Hepatocyte (in vitro differentiated cells): Measurements from ENCODE around the gene TNFRSF14. TPM values are rescaled to one million over a fixed set of nuclear protein-coding genes. Genes with fewer than 3 reads are reported as not detected.
A peak's percentile ranks its signal among the peaks of the same experiment; 100 is the strongest.

Experiments
- DNase-seq: peaks from one replicate; pipeline ENCODE4 v3.0.0-alpha.2; 2016; ENCODE audit warnings: low spot score
- H2AFZ ChIP-seq: fragments of 200-600 bp; sonication (generic); 2 replicates; pipeline ENCODE4 v1.6.0; 2016; ENCODE audit warnings: antibody characterized with exemption, mild to moderate bottlenecking
- H3K27ac ChIP-seq: fragments of 200-600 bp; sonication (generic); 2 replicates; pipeline ENCODE4 v1.5.1; 2016; ENCODE audit warnings: mild to moderate bottlenecking
- H3K27me3 ChIP-seq: fragments of 200-600 bp; sonication (generic); 2 replicates; pipeline ENCODE4 v1.6.1; 2016
- H3K36me3 ChIP-seq: fragments of 200-600 bp; sonication (generic); replicated peaks from 2 replicates; pipeline ENCODE4 v1.5.1; 2016; ENCODE audit warnings: low read depth; ENCODE audit not compliant: insufficient read depth
- H3K4me1 ChIP-seq: fragments of 200-600 bp; sonication (generic); 2 replicates; pipeline ENCODE4 v1.5.1; 2016; ENCODE audit warnings: mild to moderate bottlenecking, moderate library complexity; ENCODE audit not compliant: insufficient read depth
- H3K4me2 ChIP-seq: fragments of 200-600 bp; sonication (generic); 2 replicates; pipeline ENCODE4 v1.6.0; 2016
- H3K4me3 ChIP-seq: fragments of 200-600 bp; sonication (generic); 2 replicates; pipeline ENCODE4 v1.5.1; 2016; ENCODE audit warnings: mild to moderate bottlenecking
- H3K79me2 ChIP-seq: fragments of 200-600 bp; sonication (generic); 2 replicates; pipeline ENCODE4 v1.6.0; 2017; ENCODE audit warnings: mild to moderate bottlenecking
- H3K9me2 ChIP-seq: fragments of 200-600 bp; sonication (generic); replicated peaks from 2 replicates; pipeline ENCODE4 v1.6.0; 2017; ENCODE audit warnings: mild to moderate bottlenecking; ENCODE audit not compliant: insufficient read depth
- H3K9me3 ChIP-seq: fragments of 200-600 bp; sonication (generic); 2 replicates; pipeline ENCODE4 v1.5.1; 2016; ENCODE audit warnings: low read depth, mild to moderate bottlenecking
- H4K20me1 ChIP-seq: fragments of 200-600 bp; sonication (generic); 2 replicates; pipeline ENCODE4 v1.6.0; 2016; ENCODE audit warnings: mild to moderate bottlenecking; ENCODE audit not compliant: insufficient read depth, poor library complexity, severe bottlenecking
- CTCF ChIP-seq: fragments of 200-600 bp; sonication (generic); IDR thresholded peaks from 2 replicates; pipeline ENCODE4 v1.5.1; 2016; ENCODE audit warnings: antibody characterized with exemption, mild to moderate bottlenecking; ENCODE audit not compliant: poor library complexity
- EZH2 ChIP-seq: fragments of 200-600 bp; sonication (generic); IDR thresholded peaks from 2 replicates; pipeline ENCODE4 v1.6.1; 2016; ENCODE audit warnings: antibody characterized with exemption, mild to moderate bottlenecking, borderline replicate concordance
- EZH2phosphoT487 ChIP-seq: fragments of 200-600 bp; sonication (generic); IDR thresholded peaks from one replicate; pipeline ENCODE4 v1.6.1; 2018; ENCODE audit warnings: antibody characterized with exemption, mild to moderate bottlenecking, low read depth, moderate library complexity; ENCODE audit not compliant: unreplicated experiment, severe bottlenecking
- WGBS: methylation state at CpG from one replicate; pipeline ENCODE4 v1.1.6; 2016; ENCODE audit warnings: low lambda C conversion rate; ENCODE audit errors: missing lambda C conversion rate; 5-methylcytosine and 5-hydroxymethylcytosine counted together
- polyA plus RNA-seq: library from polyadenylated mRNA; unstranded; fragments of >200 nt; fragmentation: Nextera tagmentation; extraction: Ambion mirVana; gene quantifications from 2 replicates; pipeline ENCODE4 v1.2.1, GENCODE V29; 2016
- total RNA-seq: library from RNA; depleted of rRNA; stranded (reverse); fragments of >200 nt; gene quantifications from 2 replicates; pipeline ENCODE4 v1.2.3, GENCODE V29; 2014

The TNFRSF14 gene
- total and polyA plus RNA-seq, 2 experiments from 2014 or later: 5.3 to 6.1 TPM

- no peak for TF ChIP-seq CTCF
- no peak for TF ChIP-seq EZH2phosphoT487
- TF ChIP-seq EZH2: no peak
- Histone ChIP-seq H3K79me2 (no peaks in the 10 kb centered on the region), H3K36me3 (no peaks in the 10 kb centered on the region), H3K9me2 (no peaks in the 10 kb centered on the region), H3K4me2 (no peak overlapping the region), H3K9me3 (no peaks in the 10 kb centered on the region), H4K20me1 (no peaks in the 10 kb centered on the region), H3K4me1 (peaks cover 26% of the 10 kb centered on the region), H3K27ac (no peak overlapping the region), H3K4me3 (no peak overlapping the region), H3K27me3 (no peaks in the 10 kb centered on the region), H2AFZ (no peak overlapping the region)
- WGBS: 84% methylated on average over 9 of the region's 11 CpGs
- no peak for DNase-seq
These were observed 13.8 kb upstream of the TNFRSF14 start for GRCh38 chr1:2542246-2542915.

GRCh38 chr1:2543543-2544092, 12.6 kb upstream of the TNFRSF14 start:
- Histone ChIP-seq H3K79me2 (no peaks in the 10 kb centered on the region), H3K27ac (no peak overlapping the region), H4K20me1 (no peaks in the 10 kb centered on the region), H3K4me2 (no peak overlapping the region), H3K36me3 (no peaks in the 10 kb centered on the region), H3K27me3 (no peaks in the 10 kb centered on the region), H3K9me2 (no peaks in the 10 kb centered on the region), H3K4me3 (no peak overlapping the region), H3K9me3 (no peaks in the 10 kb centered on the region), H3K4me1 (peaks cover 31% of the 10 kb centered on the region), H2AFZ (no peak overlapping the region)
- peak; percentile 42 for DNase-seq
- 46% methylated on average over 24 of the region's 26 CpGs for WGBS
- no peak for TF ChIP-seq EZH2
- no peak for TF ChIP-seq EZH2phosphoT487
- TF ChIP-seq CTCF: no peak

- DNase-seq: no peak
- H3K9me2 ChIP-seq: no peaks in the 10 kb centered on the region
- no peaks in the 10 kb centered on the region for H4K20me1 ChIP-seq
- H3K4me2 ChIP-seq: no peak overlapping the region
- H3K9me3 ChIP-seq: no peaks in the 10 kb centered on the region
- H3K27me3 ChIP-seq: no peaks in the 10 kb centered on the region
- WGBS: 71% methylated on average over 26 of the region's 26 CpGs
- H3K36me3 ChIP-seq: no peaks in the 10 kb centered on the region
- no peak overlapping the region for H3K27ac ChIP-seq
- no peaks in the 10 kb centered on the region for H3K79me2 ChIP-seq
- no peak overlapping the region for H3K4me3 ChIP-seq
- H2AFZ ChIP-seq: no peak overlapping the region
- TF ChIP-seq EZH2phosphoT487 (no peak), EZH2 (no peak), CTCF (no peak)
- peaks cover 31% of the 10 kb centered on the region for H3K4me1 ChIP-seq
These were observed 11.9 kb upstream of the TNFRSF14 start for GRCh38 chr1:2544093-2544874.
